ENCODE data around the gene LRRC4C.

DNA sequence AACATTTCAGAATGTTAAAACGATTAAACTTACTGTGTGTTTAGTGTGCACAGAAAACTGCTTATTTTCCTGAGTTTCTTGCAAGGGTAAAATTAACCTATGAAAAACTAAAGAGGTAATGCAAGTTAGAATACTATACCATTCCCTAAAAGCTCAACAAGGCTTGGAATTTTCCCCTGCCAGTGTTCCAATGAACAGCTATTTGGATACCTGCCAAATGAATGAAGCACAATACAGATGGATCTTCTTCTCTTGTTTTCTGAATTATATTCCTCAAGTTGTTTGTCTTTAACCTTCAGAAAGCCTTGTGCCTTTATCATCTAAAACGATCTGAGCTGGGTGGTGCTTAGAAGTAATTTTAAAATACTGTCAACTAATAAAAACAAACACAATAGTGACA is 204.5 kb downstream of the LRRC4C start:
- no peak for TF ChIP-seq CTCF (IDR thresholded peaks at IDR 0.05)
- no peak for TF ChIP-seq ZFX (IDR thresholded peaks at IDR 0.05; ENCODE audit: borderline replicate concordance)

All from 22Rv1 (cell line).